SK-N-SH treated with all-trans-retinoic acid at 6 μM for 48 hours (cell line): ENCODE data around the gene MRGPRF.

Experiments
- ATAC-seq: fragments of 200-7000 bp; cut with Tn5 transposase; 3 replicates; pipeline ENCODE4 v1.9.1; 2020; ENCODE audit warnings: mild to moderate bottlenecking, moderate library complexity
- ARNTL ChIP-seq: fragments of 450-650 bp; formaldehyde crosslinking; IDR thresholded peaks from 2 replicates; pipeline ENCODE4 v1.5.0; 2020; ENCODE audit warnings: low read depth, mild to moderate bottlenecking, moderate library complexity, borderline replicate concordance
- BACH2 ChIP-seq: fragments of 250-450 bp; sonication (Bioruptor Pico); IDR thresholded peaks from 2 replicates; pipeline ENCODE4 v1.9.0; 2021; ENCODE audit warnings: mild to moderate bottlenecking, borderline replicate concordance
- CREB5 ChIP-seq: fragments of 250-450 bp; sonication (Bioruptor Pico); IDR thresholded peaks from 2 replicates; pipeline ENCODE4 v1.5.1; 2020; ENCODE audit warnings: low read depth, mild to moderate bottlenecking, moderate library complexity
- CSRNP3 ChIP-seq: fragments of 250-450 bp; sonication (Bioruptor Pico); IDR thresholded peaks from 2 replicates; pipeline ENCODE4 v1.5.1; 2021; ENCODE audit warnings: mild to moderate bottlenecking, moderate library complexity
- ESRRG ChIP-seq: fragments of 250-450 bp; sonication (Bioruptor Pico); IDR thresholded peaks from 2 replicates; pipeline ENCODE4 v1.6.1; 2021; ENCODE audit warnings: mild to moderate bottlenecking
- OSR1 ChIP-seq: fragments of 250-450 bp; sonication (Bioruptor Pico); IDR thresholded peaks from 2 replicates; pipeline ENCODE4 v1.8.0; 2022; ENCODE audit warnings: moderate library complexity, mild to moderate bottlenecking, inconsistent platforms
- TCF4 ChIP-seq: fragments of 250-450 bp; sonication (Bioruptor Pico); IDR thresholded peaks from 2 replicates; pipeline ENCODE4 v1.8.0; 2021; ENCODE audit warnings: mild to moderate bottlenecking, moderate library complexity, borderline replicate concordance
- TOX ChIP-seq: fragments of 250-450 bp; sonication (Bioruptor Pico); IDR thresholded peaks from 2 replicates; pipeline ENCODE4 v1.8.0; 2021; ENCODE audit warnings: mild to moderate bottlenecking, moderate library complexity, borderline replicate concordance
- ZC3H10 ChIP-seq: fragments of 250-450 bp; sonication (Bioruptor Pico); IDR thresholded peaks from 2 replicates; pipeline ENCODE4 v1.5.1; 2021; ENCODE audit warnings: mild to moderate bottlenecking, moderate library complexity
- ZFP3 ChIP-seq: fragments of 250-450 bp; sonication (Bioruptor Pico); IDR thresholded peaks from 2 replicates; pipeline ENCODE4 v1.5.0; 2020; ENCODE audit warnings: mild to moderate bottlenecking, moderate library complexity
- ZFP30 ChIP-seq: fragments of 450-650 bp; formaldehyde crosslinking; IDR thresholded peaks from 2 replicates; pipeline ENCODE4 v1.5.0; 2022; ENCODE audit warnings: mild to moderate bottlenecking, moderate library complexity
- ZNF565 ChIP-seq: fragments of 450-650 bp; formaldehyde crosslinking; conservative IDR thresholded peaks from 2 replicates; pipeline ENCODE4 v1.5.0; 2020; ENCODE audit warnings: low read depth, mild to moderate bottlenecking, moderate library complexity
- ZNF70 ChIP-seq: fragments of 450-650 bp; formaldehyde crosslinking; IDR thresholded peaks from 2 replicates; pipeline ENCODE4 v1.5.0; 2020; ENCODE audit warnings: mild to moderate bottlenecking, moderate library complexity
- ZNF8 ChIP-seq: fragments of 450-650 bp; formaldehyde crosslinking; IDR thresholded peaks from 2 replicates; pipeline ENCODE4 v1.5.0; 2020; ENCODE audit warnings: mild to moderate bottlenecking, moderate library complexity
- TF ChIP-seq, protein P1 (sequence below): fragments of 250-450 bp; sonication (Bioruptor Pico); IDR thresholded peaks from 2 replicates; pipeline ENCODE4 v1.8.0; 2020; ENCODE audit warnings: mild to moderate bottlenecking, moderate library complexity, borderline replicate concordance
- TF ChIP-seq, protein P2 (sequence below): fragments of 250-450 bp; sonication (Bioruptor Pico); IDR thresholded peaks from 2 replicates; pipeline ENCODE4 v1.5.0; 2020; ENCODE audit warnings: mild to moderate bottlenecking, moderate library complexity
- TF ChIP-seq, protein P3 (sequence below): fragments of 250-450 bp; sonication (Bioruptor Pico); IDR thresholded peaks from 2 replicates; pipeline ENCODE4 v1.8.0; 2021; ENCODE audit warnings: low read depth, mild to moderate bottlenecking, moderate library complexity, borderline replicate concordance

Gene MRGPRF

GRCh38 chr11:68956547-68957254 is 56.3 kb downstream of the MRGPRF start:
- ATAC-seq: no peak
- TF ChIP-seq BACH2 (CRISPR knock-in tag) (no peak), ESRRG (CRISPR knock-in tag) (no peak), TOX (no peak), ZFP3 (CRISPR knock-in tag) (no peak), TCF4 (CRISPR knock-in tag) (no peak), ZNF70 (CRISPR knock-in tag) (no peak), CREB5 (CRISPR knock-in tag) (no peak), OSR1 (CRISPR knock-in tag) (no peak), ZNF565 (no peak), ZNF8 (CRISPR knock-in tag) (no peak), ARNTL (CRISPR knock-in tag) (no peak)
- TF ChIP-seq, protein P1, sequence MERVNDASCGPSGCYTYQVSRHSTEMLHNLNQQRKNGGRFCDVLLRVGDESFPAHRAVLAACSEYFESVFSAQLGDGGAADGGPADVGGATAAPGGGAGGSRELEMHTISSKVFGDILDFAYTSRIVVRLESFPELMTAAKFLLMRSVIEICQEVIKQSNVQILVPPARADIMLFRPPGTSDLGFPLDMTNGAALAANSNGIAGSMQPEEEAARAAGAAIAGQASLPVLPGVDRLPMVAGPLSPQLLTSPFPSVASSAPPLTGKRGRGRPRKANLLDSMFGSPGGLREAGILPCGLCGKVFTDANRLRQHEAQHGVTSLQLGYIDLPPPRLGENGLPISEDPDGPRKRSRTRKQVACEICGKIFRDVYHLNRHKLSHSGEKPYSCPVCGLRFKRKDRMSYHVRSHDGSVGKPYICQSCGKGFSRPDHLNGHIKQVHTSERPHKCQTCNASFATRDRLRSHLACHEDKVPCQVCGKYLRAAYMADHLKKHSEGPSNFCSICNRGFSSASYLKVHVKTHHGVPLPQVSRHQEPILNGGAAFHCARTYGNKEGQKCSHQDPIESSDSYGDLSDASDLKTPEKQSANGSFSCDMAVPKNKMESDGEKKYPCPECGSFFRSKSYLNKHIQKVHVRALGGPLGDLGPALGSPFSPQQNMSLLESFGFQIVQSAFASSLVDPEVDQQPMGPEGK (CRISPR knock-in tag): no peak
- TF ChIP-seq, protein P2, sequence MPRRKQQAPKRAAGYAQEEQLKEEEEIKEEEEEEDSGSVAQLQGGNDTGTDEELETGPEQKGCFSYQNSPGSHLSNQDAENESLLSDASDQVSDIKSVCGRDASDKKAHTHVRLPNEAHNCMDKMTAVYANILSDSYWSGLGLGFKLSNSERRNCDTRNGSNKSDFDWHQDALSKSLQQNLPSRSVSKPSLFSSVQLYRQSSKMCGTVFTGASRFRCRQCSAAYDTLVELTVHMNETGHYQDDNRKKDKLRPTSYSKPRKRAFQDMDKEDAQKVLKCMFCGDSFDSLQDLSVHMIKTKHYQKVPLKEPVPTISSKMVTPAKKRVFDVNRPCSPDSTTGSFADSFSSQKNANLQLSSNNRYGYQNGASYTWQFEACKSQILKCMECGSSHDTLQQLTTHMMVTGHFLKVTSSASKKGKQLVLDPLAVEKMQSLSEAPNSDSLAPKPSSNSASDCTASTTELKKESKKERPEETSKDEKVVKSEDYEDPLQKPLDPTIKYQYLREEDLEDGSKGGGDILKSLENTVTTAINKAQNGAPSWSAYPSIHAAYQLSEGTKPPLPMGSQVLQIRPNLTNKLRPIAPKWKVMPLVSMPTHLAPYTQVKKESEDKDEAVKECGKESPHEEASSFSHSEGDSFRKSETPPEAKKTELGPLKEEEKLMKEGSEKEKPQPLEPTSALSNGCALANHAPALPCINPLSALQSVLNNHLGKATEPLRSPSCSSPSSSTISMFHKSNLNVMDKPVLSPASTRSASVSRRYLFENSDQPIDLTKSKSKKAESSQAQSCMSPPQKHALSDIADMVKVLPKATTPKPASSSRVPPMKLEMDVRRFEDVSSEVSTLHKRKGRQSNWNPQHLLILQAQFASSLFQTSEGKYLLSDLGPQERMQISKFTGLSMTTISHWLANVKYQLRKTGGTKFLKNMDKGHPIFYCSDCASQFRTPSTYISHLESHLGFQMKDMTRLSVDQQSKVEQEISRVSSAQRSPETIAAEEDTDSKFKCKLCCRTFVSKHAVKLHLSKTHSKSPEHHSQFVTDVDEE (CRISPR knock-in tag): no peak

DNA sequence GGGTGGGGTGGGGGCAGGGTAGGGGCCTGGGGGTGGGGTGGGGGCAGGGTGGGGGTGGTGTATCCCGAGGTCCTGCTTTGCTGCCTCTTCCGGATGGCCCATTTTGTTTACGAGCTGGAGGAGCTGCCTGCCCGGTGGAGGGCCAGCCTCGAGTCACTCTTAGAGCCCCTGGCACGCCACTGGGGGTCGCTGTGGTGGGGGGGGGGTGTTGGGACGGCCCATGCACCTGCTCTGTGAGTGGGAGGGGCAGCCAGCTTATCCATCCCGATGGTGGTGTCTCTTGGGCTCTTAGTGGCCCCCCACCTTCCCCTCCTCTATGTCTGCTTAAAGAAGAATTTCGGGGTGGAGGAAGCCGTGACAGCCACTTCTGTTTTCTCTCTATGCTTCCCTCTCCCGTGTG is 56.9 kb downstream of the MRGPRF start:
- ATAC-seq: peak; percentile 58
- TF ChIP-seq ZNF8 (CRISPR knock-in tag) (no peak), CSRNP3 (CRISPR knock-in tag) (no peak), BACH2 (CRISPR knock-in tag) (no peak), ESRRG (CRISPR knock-in tag) (no peak), ZFP30 (CRISPR knock-in tag) (no peak), OSR1 (CRISPR knock-in tag) (no peak), ARNTL (CRISPR knock-in tag) (no peak)
- TF ChIP-seq, protein P3, sequence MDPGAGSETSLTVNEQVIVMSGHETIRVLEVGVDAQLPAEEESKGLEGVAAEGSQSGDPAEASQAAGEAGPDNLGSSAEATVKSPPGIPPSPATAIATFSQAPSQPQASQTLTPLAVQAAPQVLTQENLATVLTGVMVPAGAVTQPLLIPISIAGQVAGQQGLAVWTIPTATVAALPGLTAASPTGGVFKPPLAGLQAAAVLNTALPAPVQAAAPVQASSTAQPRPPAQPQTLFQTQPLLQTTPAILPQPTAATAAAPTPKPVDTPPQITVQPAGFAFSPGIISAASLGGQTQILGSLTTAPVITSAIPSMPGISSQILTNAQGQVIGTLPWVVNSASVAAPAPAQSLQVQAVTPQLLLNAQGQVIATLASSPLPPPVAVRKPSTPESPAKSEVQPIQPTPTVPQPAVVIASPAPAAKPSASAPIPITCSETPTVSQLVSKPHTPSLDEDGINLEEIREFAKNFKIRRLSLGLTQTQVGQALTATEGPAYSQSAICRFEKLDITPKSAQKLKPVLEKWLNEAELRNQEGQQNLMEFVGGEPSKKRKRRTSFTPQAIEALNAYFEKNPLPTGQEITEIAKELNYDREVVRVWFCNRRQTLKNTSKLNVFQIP: no peak
- TF ChIP-seq, protein P1 (CRISPR knock-in tag): no peak

- TF ChIP-seq ZC3H10 (CRISPR knock-in tag) (no peak), BACH2 (CRISPR knock-in tag) (no peak)
- no peak for ATAC-seq
Measured at GRCh38 chr11:68955607-68955958, 57.5 kb downstream of the MRGPRF start.
